Vagina (tissue), 2 donors: Measurements from ENCODE around the gene MAPKAPK5.

Experiments used
- CTCF ChIP-seq, 3 experiments: fragments of 450-650 bp in 2 of 3; fragments of 200-600 bp in 1 of 3; sonication (generic) in 1 of 3; IDR thresholded peaks; one replicate each; pipeline ENCODE4 v1.5.1; 2017 to 2019; ENCODE audit warnings: antibody characterized with exemption in 3 of 3, mild to moderate bottlenecking in 2 of 3, moderate library complexity in 2 of 3
- POLR2A ChIP-seq, 2 donors: fragments of 450-650 bp; IDR thresholded peaks; one replicate each; pipeline ENCODE4 v1.6.1; 2017; ENCODE audit warnings: antibody characterized with exemption in 2 of 2, mild to moderate bottlenecking in 2 of 2, moderate library complexity in 2 of 2
- POLR2AphosphoS5 ChIP-seq, 2 donors: sonication (generic); formaldehyde crosslinking; IDR thresholded peaks; one replicate each; pipeline ENCODE4 v1.9.0; 2017; ENCODE audit warnings: antibody characterized with exemption in 2 of 2, mild to moderate bottlenecking in 2 of 2, low read depth in 1 of 2; ENCODE audit not compliant: insufficient read depth in 1 of 2

- TF ChIP-seq POLR2A (IDR thresholded peaks at IDR 0.05) (no peak), CTCF (IDR thresholded peaks at IDR 0.05) (no peak), POLR2AphosphoS5 (IDR thresholded peaks at IDR 0.05; ENCODE audit: insufficient read depth in 1 of 2, low read depth in 1 of 2) (no peak)
These were observed 735 bp upstream of the MAPKAPK5 start for GRCh38 chr12:111841236-111841749.
